CD4-positive, alpha-beta T cell (primary cell): ENCODE data around the gene RNF125. TPM values are rescaled to one million over a fixed set of nuclear protein-coding genes. Genes with fewer than 3 reads are reported as not detected.
A peak's percentile ranks its signal among the peaks of the same experiment; 100 is the strongest.

Source experiments
- ATAC-seq: fragments of 200-7000 bp; cut with Tn5 transposase; one replicate; pipeline ENCODE4 v1.10.0; 2022; ENCODE audit warnings: mild to moderate bottlenecking; ENCODE audit not compliant: poor library complexity
- CTCF ChIA-PET: fragments of 350-600 bp; sonication (Branson Sonifier 250); formaldehyde crosslinking; loops from one replicate; lab custom pipeline; 2021; ENCODE audit warnings: antibody characterized with exemption, inconsistent platforms; lab: Charles Lee
- POLR2A ChIA-PET: fragments of 350-600 bp; sonication (Branson Sonifier 250); formaldehyde crosslinking; loops from one replicate; lab custom pipeline; 2021; ENCODE audit warnings: antibody characterized with exemption, inconsistent platforms; lab: Charles Lee
- DNase-seq, 14 experiments: peaks; one replicate each; pipeline ENCODE4 v3.0.0-alpha.2; 2013 to 2020; ENCODE audit warnings: mixed read lengths in 2 of 14
- H3K27ac ChIP-seq, 2 donors: one replicate each; pipeline versions ENCODE4 v1.5.1 to v1.7.0; 2013; ENCODE audit warnings: low read length in 2 of 2, low read depth in 1 of 2, mild to moderate bottlenecking in 1 of 2
- H3K27me3 ChIP-seq, 2 experiments: 1 replicate in 1 of 2; 2 replicates in 1 of 2; pipeline versions ENCODE4 v1.6.1 to v1.7.0; 2013; ENCODE audit warnings: low read length in 2 of 2, control low read depth in 1 of 2, mild to moderate bottlenecking in 1 of 2, moderate library complexity in 1 of 2; ENCODE audit not compliant: insufficient read depth in 2 of 2, control insufficient read depth in 1 of 2
- H3K36me3 ChIP-seq: one replicate; pipeline ENCODE4 v1.6.1; 2013; ENCODE audit warnings: low read length, control low read depth; ENCODE audit not compliant: insufficient read depth
- H3K4me1 ChIP-seq: one replicate; pipeline ENCODE4 v1.6.1; 2013; ENCODE audit warnings: low read length, control low read depth; ENCODE audit not compliant: insufficient read depth
- H3K4me3 ChIP-seq: one replicate; pipeline ENCODE4 v1.5.1; 2013; ENCODE audit warnings: mild to moderate bottlenecking, low read length, moderate library complexity
- H3K9me3 ChIP-seq, 2 experiments: 1 replicate in 1 of 2; 2 replicates in 1 of 2; pipeline versions ENCODE4 v1.6.1 to v1.7.0; 2013; ENCODE audit warnings: low read length in 2 of 2, mild to moderate bottlenecking in 2 of 2, control low read depth in 1 of 2, moderate library complexity in 1 of 2; ENCODE audit not compliant: control insufficient read depth in 1 of 2, insufficient read depth in 1 of 2
- H3K27ac Mint-ChIP-seq: one replicate; pipeline ENCODE4 v1.8.0; 2020; ENCODE audit warnings: mixed read lengths
- H3K27me3 Mint-ChIP-seq: one replicate; pipeline ENCODE4 v1.8.0; 2021; ENCODE audit warnings: mixed read lengths
- H3K36me3 Mint-ChIP-seq: one replicate; pipeline ENCODE4 v1.8.0; 2021; ENCODE audit warnings: low read depth, mixed read lengths
- H3K4me1 Mint-ChIP-seq: one replicate; pipeline ENCODE4 v1.8.0; 2021; ENCODE audit warnings: low read depth, mixed read lengths
- H3K4me3 Mint-ChIP-seq: one replicate; pipeline ENCODE4 v1.8.0; 2020; ENCODE audit warnings: mild to moderate bottlenecking, mixed read lengths
- H3K9me3 Mint-ChIP-seq: one replicate; pipeline ENCODE4 v1.8.0; 2020; ENCODE audit warnings: mixed read lengths
- intact Hi-C, 2 experiments: fragments of 100-400 bp; cut with DNase I in 1 of 2; cut with micrococcal nuclease in 1 of 2; formaldehyde crosslinking; loops; one replicate each; pipeline versions ENCODE4 v1.15.1 to v1.9.0; 2023 to 2025; cut with DNase I, micrococcal nuclease
- total RNA-seq, 174 experiments: library from RNA in 2 of 174; stranded (reverse) in 2 of 174; gene quantifications; one replicate each; pipeline ENCODE4 v1.2.3 and lab custom pipeline; 2021 to 2026
- TF ChIP-seq, protein P1 (sequence below): fragments of 200-600 bp; IDR thresholded peaks from one replicate; pipeline ENCODE4 v1.8.0; 2022; ENCODE audit warnings: antibody characterized with exemption, mild to moderate bottlenecking

RNF125 gene
- total RNA-seq, 2 experiments from 2014 or later, result 107 to 112 TPM

DNA sequence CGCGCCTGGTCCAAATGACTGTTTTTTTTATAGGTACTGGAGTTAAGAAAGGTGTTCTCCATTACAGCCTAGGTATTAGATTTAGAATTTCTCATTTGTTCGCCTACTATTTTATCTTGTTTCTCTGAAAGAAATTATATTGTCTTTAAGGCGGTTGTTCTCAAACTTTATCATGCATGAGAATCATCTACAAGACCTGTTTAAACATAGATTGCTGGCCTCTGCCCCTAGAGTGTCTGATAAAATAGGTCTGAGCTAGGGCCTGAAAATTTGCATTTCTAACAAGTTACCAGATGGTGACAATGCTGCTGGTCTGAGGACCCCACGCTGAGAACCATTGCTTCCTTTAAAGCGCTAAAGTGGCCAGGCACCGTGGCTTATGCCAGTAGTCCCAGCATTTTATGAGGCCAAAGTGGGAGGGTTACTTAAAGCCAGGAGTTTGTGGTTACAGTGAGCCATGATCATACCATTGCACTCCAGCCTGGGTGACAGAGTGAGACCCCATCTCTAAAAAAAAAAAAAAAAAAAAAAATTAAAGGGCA lies 39.1 kb downstream of the RNF125 start:
- ChIA-PET POLR2A (interaction anchor here (1.6 kb wide), 1 partner anchor 38 kb away, joined by 7 read pairs; no protein-coding TSS in a partner anchor), CTCF (interaction anchor here (0.6 kb wide), 1 partner anchor 77 kb away, joined by 3 read pairs; no protein-coding TSS in a partner anchor)
- Histone ChIP-seq H3K9me3 (no peaks in the 10 kb centered on the region), H3K27me3 (no peaks in the 10 kb centered on the region), H3K27ac (no peak overlapping the region), H3K4me3 (no peak overlapping the region), H3K36me3 (peaks cover 44% of the 10 kb centered on the region), H3K4me1 (peaks cover 8% of the 10 kb centered on the region)
- Mint-ChIP-seq H3K27me3 (no peaks in the 10 kb centered on the region), H3K36me3 (peaks cover 92% of the 10 kb centered on the region), H3K4me1 (peaks cover 66% of the 10 kb centered on the region), H3K27ac (no peak overlapping the region), H3K4me3 (no peak overlapping the region), H3K9me3 (peaks cover 3% of the 10 kb centered on the region)
- DNase-seq (no peak), ATAC-seq (no peak)
- intact Hi-C loops, result loop anchor here (5.0 kb wide), 1 partner anchor 35 kb away; no protein-coding TSS in a partner anchor
- TF ChIP-seq, protein P1, sequence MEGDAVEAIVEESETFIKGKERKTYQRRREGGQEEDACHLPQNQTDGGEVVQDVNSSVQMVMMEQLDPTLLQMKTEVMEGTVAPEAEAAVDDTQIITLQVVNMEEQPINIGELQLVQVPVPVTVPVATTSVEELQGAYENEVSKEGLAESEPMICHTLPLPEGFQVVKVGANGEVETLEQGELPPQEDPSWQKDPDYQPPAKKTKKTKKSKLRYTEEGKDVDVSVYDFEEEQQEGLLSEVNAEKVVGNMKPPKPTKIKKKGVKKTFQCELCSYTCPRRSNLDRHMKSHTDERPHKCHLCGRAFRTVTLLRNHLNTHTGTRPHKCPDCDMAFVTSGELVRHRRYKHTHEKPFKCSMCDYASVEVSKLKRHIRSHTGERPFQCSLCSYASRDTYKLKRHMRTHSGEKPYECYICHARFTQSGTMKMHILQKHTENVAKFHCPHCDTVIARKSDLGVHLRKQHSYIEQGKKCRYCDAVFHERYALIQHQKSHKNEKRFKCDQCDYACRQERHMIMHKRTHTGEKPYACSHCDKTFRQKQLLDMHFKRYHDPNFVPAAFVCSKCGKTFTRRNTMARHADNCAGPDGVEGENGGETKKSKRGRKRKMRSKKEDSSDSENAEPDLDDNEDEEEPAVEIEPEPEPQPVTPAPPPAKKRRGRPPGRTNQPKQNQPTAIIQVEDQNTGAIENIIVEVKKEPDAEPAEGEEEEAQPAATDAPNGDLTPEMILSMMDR, result no peak

DNA sequence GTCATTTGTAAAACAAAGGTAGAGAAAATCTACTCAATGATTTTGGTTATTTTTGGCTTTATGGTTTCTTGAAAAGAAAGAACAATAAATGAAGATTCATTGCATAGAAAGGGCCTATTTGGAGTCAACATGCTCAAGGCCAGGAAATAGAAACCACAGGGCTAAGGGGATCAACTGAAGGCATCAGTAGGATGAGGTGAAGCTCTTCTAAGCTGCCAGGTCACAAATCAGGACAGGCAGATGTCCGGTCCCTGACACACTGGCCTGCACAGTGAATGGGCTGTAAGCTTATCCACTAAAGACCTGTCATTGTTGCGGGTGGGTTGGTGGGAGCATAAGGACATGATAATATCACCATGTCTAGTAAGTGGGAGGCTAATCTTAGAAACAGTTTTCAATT lies 41.4 kb downstream of the RNF125 start:
- H3K36me3 ChIP-seq, result peaks cover 37% of the 10 kb centered on the region
- ChIA-PET CTCF (no interaction called here), POLR2A (interaction anchor here (0.6 to 2.1 kb wide), 3 partner anchors 19 to 163 kb away, joined by 3 to 12 read pairs (median 5); partner anchors contain the start of gene RNF125)
- Mint-ChIP-seq H3K4me1 (peaks cover 57% of the 10 kb centered on the region), H3K9me3 (peaks cover 3% of the 10 kb centered on the region), H3K4me3 (no peak overlapping the region), H3K36me3 (peaks cover 90% of the 10 kb centered on the region), H3K27me3 (no peaks in the 10 kb centered on the region), H3K27ac (no peak overlapping the region)
- DNase-seq, result no peak
- H3K4me1 ChIP-seq, result peaks cover 8% of the 10 kb centered on the region
- intact Hi-C loops, result no loop called here
- TF ChIP-seq, protein P1, result no peak
- no peaks in the 10 kb centered on the region for H3K9me3 ChIP-seq
- no peak overlapping the region for H3K27ac ChIP-seq
- no peak overlapping the region for H3K4me3 ChIP-seq
- no peak for ATAC-seq
- no peaks in the 10 kb centered on the region for H3K27me3 ChIP-seq

DNA sequence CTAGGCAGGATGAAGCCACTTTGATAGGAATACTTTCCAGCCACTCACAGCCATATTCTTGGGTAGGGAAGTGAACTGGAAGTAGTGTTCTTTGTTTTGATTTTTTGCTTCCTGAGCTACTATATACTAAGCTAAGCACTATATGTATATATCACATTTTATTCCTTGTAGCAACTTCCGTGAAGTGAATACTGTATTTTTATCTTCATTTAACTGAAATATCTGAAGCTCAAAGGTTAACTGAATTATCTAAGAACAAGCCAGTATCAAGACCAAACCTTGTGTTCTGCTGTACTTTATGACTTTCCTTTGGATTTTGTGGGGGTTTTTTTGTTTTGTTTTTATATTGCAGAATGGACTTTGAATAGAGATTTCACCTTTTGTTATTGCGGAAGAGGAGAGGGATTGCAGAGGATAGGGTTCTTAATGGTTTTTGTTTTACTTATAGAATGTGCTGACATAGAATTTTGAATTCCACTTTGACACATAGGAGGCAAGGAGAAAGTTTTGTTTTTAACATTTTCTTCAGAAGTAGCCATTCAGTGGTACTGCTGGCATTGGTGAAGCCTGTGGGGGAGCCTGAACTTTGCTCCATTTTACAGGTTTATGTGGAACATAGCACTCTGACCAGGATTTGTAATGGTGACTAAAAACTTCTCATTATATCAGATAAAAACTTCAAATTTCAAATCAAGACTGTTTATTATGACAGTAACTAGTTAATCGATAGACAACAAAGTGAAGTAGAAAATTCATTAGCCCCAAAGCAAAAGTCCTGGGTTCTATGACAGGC lies 48.9 kb downstream of the RNF125 start:
- ATAC-seq (no peak), DNase-seq (no peak)
- H3K4me3 ChIP-seq, result no peak overlapping the region
- peak overlapping the region; percentile 45 for H3K27ac Mint-ChIP-seq
- TF ChIP-seq, protein P1, result no peak
- peaks cover 44% of the 10 kb centered on the region for H3K36me3 ChIP-seq
- intact Hi-C loops, result no loop called here
- H3K36me3 Mint-ChIP-seq, result peaks cover 82% of the 10 kb centered on the region
- H3K9me3 ChIP-seq, result no peaks in the 10 kb centered on the region
- no peaks in the 10 kb centered on the region for H3K27me3 Mint-ChIP-seq
- ChIA-PET POLR2A (interaction anchor here (0.9 to 1.4 kb wide), 2 partner anchors 48 to 49 kb away, joined by 3 read pairs; partner anchors contain the start of gene RNF125), CTCF (no interaction called here)
- no peak overlapping the region for H3K27ac ChIP-seq
- peaks cover 18% of the 10 kb centered on the region for H3K4me1 Mint-ChIP-seq
- H3K9me3 Mint-ChIP-seq, result no peaks in the 10 kb centered on the region
- no peak overlapping the region for H3K4me3 Mint-ChIP-seq
- H3K27me3 ChIP-seq, result no peaks in the 10 kb centered on the region
- H3K4me1 ChIP-seq, result no peaks in the 10 kb centered on the region
